ENCODE measurements around the gene DDAH1. TPM values are rescaled to one million over a fixed set of nuclear protein-coding genes. Genes with fewer than 3 reads are reported as not detected.

The DDAH1 gene
- total and polyA plus RNA-seq, 11 donors = 5.7 to 33.9 (median 16.1) TPM

DNA sequence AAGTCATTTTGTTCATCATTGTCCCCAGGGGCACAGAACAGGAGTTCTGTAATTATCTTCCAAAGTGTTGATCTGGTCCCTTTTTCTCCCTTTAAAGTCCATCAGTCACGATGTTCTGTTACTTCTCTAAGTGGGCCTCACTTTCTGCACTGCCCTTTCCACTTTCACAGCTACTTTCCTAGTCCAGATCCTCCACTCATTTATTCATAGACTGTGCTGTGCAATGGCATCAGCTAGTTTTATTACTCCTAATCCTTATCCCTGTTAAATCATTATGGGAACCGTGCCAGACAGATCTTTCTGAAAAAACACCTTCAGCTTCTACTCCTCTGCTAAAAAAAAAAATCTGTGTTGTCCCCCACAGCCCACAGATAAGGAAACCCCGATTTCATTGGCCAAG is 124.5 kb downstream of the DDAH1 start:
- no peaks in the 10 kb centered on the region for H3K9me3 ChIP-seq
- H3K36me3 ChIP-seq = no peaks in the 10 kb centered on the region
- no peak for ATAC-seq
- DNase-seq = no peak
- no peaks in the 10 kb centered on the region for H3K27me3 ChIP-seq
- WGBS, 4 donors = 76 to 79% (median 79%) methylated on average over 3 of the region's 3 CpGs
- H3K4me1 ChIP-seq = peaks cover 0 to 34% (median 26%) of the 10 kb centered on the region in 12 donors
- TF ChIP-seq CTCF (IDR thresholded peaks at IDR 0.05) (no peak), POLR2A (IDR thresholded peaks at IDR 0.05) (no peak)
- intact Hi-C loops (cut with DNase I) = loop anchor here in 2 of 10 donors (5.0 to 10.0 kb wide), 2 partner anchors 54 to 57 kb away; no protein-coding TSS in a partner anchor
- H3K27ac ChIP-seq = peak overlapping the region in 3 of 12 donors; percentile 20 to 63 (median 22)
- no peak overlapping the region for H3K4me3 ChIP-seq

GRCh38 chr1:85339656-85340399 is 125.1 kb downstream of the DDAH1 start:
- Histone ChIP-seq H3K36me3 (no peaks in the 10 kb centered on the region), H3K27ac (peak overlapping the region in 7 of 12 donors; percentile 7 to 63 (median 39)), H3K4me3 (no peak overlapping the region), H3K4me1 (peaks cover 0 to 34% (median 26%) of the 10 kb centered on the region in 12 donors), H3K27me3 (no peaks in the 10 kb centered on the region), H3K9me3 (peaks cover 0 to 1% (median 0%) of the 10 kb centered on the region in 12 donors)
- ATAC-seq (peak; percentile 47 to 65 (median 56)), DNase-seq (no peak)
- no peak for TF ChIP-seq POLR2A (IDR thresholded peaks at IDR 0.05)
- no peak for TF ChIP-seq CTCF (IDR thresholded peaks at IDR 0.05)
- 67 to 78% (median 70%) methylated on average over 7 of the region's 7 CpGs for WGBS, 4 donors
- intact Hi-C loops (cut with DNase I) = loop anchor here in 2 of 10 donors (5.0 to 10.0 kb wide), 2 partner anchors 55 to 57 kb away; no protein-coding TSS in a partner anchor

DNA sequence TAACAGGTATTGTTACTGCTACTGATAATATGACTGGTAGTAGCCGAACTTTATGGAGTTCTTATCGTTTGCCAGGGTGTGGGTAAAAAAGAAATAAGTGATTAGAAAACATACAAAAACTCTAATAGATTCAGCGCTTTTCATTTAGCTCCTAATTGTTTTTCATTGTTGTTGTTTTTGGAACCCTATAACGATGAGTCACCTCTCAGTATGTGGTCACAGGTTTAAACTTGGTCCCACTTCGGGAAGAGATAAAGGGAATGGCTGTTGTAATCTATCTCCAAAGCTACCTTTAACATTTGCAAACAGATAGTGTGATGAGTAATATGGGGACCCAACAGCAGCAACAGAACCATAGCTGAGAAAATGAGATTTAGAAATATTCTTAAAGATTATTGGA is 125.9 kb downstream of the DDAH1 start:
- no peaks in the 10 kb centered on the region for H3K36me3 ChIP-seq
- intact Hi-C loops (cut with DNase I) = no loop called here
- 48 to 63% (median 57%) methylated on average over 5 of the region's 5 CpGs for WGBS, 4 donors
- H3K4me3 ChIP-seq = no peak overlapping the region
- peaks cover 0 to 9% (median 4%) of the 10 kb centered on the region in 12 donors for H3K9me3 ChIP-seq
- DNase-seq = no peak
- ATAC-seq = peak; percentile 35 to 79 (median 60)
- no peak for TF ChIP-seq POLR2A (IDR thresholded peaks at IDR 0.05)
- no peak for TF ChIP-seq CTCF (IDR thresholded peaks at IDR 0.05)
- peak overlapping the region in 7 of 12 donors; percentile 7 to 63 (median 39) for H3K27ac ChIP-seq
- H3K4me1 ChIP-seq = peaks cover 0 to 37% (median 25%) of the 10 kb centered on the region in 12 donors
- H3K27me3 ChIP-seq = no peaks in the 10 kb centered on the region

GRCh38 chr1:85334962-85335361 is 130.0 kb downstream of the DDAH1 start:
- no peak overlapping the region for H3K27ac ChIP-seq
- no peaks in the 10 kb centered on the region for H3K27me3 ChIP-seq
- H3K4me3 ChIP-seq = no peak overlapping the region
- peaks cover 2 to 36% (median 24%) of the 10 kb centered on the region in 12 donors for H3K4me1 ChIP-seq
- no peak for TF ChIP-seq CTCF (IDR thresholded peaks at IDR 0.05)
- TF ChIP-seq POLR2A (IDR thresholded peaks at IDR 0.05) = no peak
- H3K9me3 ChIP-seq = peaks cover 0 to 23% (median 14%) of the 10 kb centered on the region in 12 donors
- H3K36me3 ChIP-seq = no peaks in the 10 kb centered on the region
- DNase-seq (no peak), ATAC-seq (no peak)
- intact Hi-C loops (cut with DNase I) = no loop called here
- WGBS, 4 donors = 83 to 96% (median 91%) methylated on average over 2 of the region's 2 CpGs

Data from heart left ventricle (tissue), 16 donors.